ENCODE results near the gene FOXN4.

The FOXN4 gene

GRCh38 chr12:109277899-109278762 is 31.0 kb downstream of the FOXN4 start:
- TF ChIP-seq CTCF (IDR thresholded peaks at IDR 0.05; ENCODE audit: low read length) (no peak), EZH2 (IDR thresholded peaks at IDR 0.05; ENCODE audit: borderline replicate concordance, low read length) (no peak)
- H2AFZ ChIP-seq (ENCODE audit: low read length), result no peak overlapping the region

GRCh38 chr12:109277255-109277898 is 31.7 kb downstream of the FOXN4 start:
- H3K4me1 ChIP-seq (ENCODE audit: insufficient read depth, low read length, severe bottlenecking), result no peaks in the 10 kb centered on the region
- no peak overlapping the region for H3K4me3 ChIP-seq (ENCODE audit: low read depth, low read length, poor library complexity, severe bottlenecking)
- no peak overlapping the region for H3K9ac ChIP-seq (ENCODE audit: low read length)
- TF ChIP-seq CTCF (IDR thresholded peaks at IDR 0.05; ENCODE audit: low read length) (no peak), EZH2 (IDR thresholded peaks at IDR 0.05; ENCODE audit: borderline replicate concordance, low read length) (no peak)
- no peak overlapping the region for H3K27ac ChIP-seq (ENCODE audit: low read depth, low read length, poor library complexity, severe bottlenecking)
- H3K27me3 ChIP-seq (ENCODE audit: insufficient read depth, low read length), result no peaks in the 10 kb centered on the region
- no peaks in the 10 kb centered on the region for H3K36me3 ChIP-seq (ENCODE audit: insufficient read depth, low read length)
- no peaks in the 10 kb centered on the region for H4K20me1 ChIP-seq (ENCODE audit: insufficient read depth, low read length)
- H3K79me2 ChIP-seq (ENCODE audit: insufficient read depth, low read length), result no peaks in the 10 kb centered on the region
- no peaks in the 10 kb centered on the region for H3F3A ChIP-seq (ENCODE audit: insufficient read depth, low read length)
- H3K9me3 ChIP-seq (ENCODE audit: low read length), result no peaks in the 10 kb centered on the region
- no peak overlapping the region for H3K4me2 ChIP-seq (ENCODE audit: low read length)
- H3K9me2 ChIP-seq (ENCODE audit: low read depth, low read length), result no peaks in the 10 kb centered on the region
- H2AFZ ChIP-seq (ENCODE audit: low read length), result no peak overlapping the region

More at GRCh38 chr12:109277899-109278762, 31.0 kb downstream of the FOXN4 start:
- H3K4me3 ChIP-seq (ENCODE audit: low read depth, low read length, poor library complexity, severe bottlenecking), result no peak overlapping the region
- H3K4me1 ChIP-seq (ENCODE audit: insufficient read depth, low read length, severe bottlenecking), result no peaks in the 10 kb centered on the region
- H3K79me2 ChIP-seq (ENCODE audit: insufficient read depth, low read length), result no peaks in the 10 kb centered on the region
- H3K27me3 ChIP-seq (ENCODE audit: insufficient read depth, low read length), result no peaks in the 10 kb centered on the region
- H3K9me2 ChIP-seq (ENCODE audit: low read depth, low read length), result no peaks in the 10 kb centered on the region
- no peaks in the 10 kb centered on the region for H3K9me3 ChIP-seq (ENCODE audit: low read length)
- H3F3A ChIP-seq (ENCODE audit: insufficient read depth, low read length), result no peaks in the 10 kb centered on the region
- no peak overlapping the region for H3K4me2 ChIP-seq (ENCODE audit: low read length)
- H4K20me1 ChIP-seq (ENCODE audit: insufficient read depth, low read length), result no peaks in the 10 kb centered on the region
- no peak overlapping the region for H3K27ac ChIP-seq (ENCODE audit: low read depth, low read length, poor library complexity, severe bottlenecking)
- H3K36me3 ChIP-seq (ENCODE audit: insufficient read depth, low read length), result no peaks in the 10 kb centered on the region
- no peak overlapping the region for H3K9ac ChIP-seq (ENCODE audit: low read length)

DNA sequence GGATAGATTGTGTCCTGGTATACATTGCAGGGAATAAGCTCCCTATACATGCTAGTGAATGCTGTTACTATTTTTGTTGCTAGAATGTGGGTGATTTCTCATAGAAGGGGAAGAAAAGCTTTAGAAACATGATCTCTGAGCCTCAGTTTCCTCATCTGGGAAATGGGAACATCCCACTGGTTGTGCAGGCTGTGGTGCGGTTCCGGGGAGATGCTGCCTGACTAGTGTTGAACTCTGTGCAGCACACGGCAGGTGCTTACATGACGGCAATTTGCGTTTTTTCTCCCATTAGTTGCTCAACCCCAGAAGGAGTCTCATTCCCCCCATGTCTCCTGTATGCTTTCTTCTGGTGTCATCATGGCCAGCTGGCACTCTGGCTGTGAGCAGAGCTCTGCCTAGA is 32.9 kb downstream of the FOXN4 start:
- H3K9ac ChIP-seq (ENCODE audit: low read length), result no peak overlapping the region
- H3K9me3 ChIP-seq (ENCODE audit: low read length), result no peaks in the 10 kb centered on the region
- H3K9me2 ChIP-seq (ENCODE audit: low read depth, low read length), result no peaks in the 10 kb centered on the region
- no peaks in the 10 kb centered on the region for H3K27me3 ChIP-seq (ENCODE audit: insufficient read depth, low read length)
- no peaks in the 10 kb centered on the region for H4K20me1 ChIP-seq (ENCODE audit: insufficient read depth, low read length)
- no peak overlapping the region for H3K4me2 ChIP-seq (ENCODE audit: low read length)
- no peaks in the 10 kb centered on the region for H3K4me1 ChIP-seq (ENCODE audit: insufficient read depth, low read length, severe bottlenecking)
- H3F3A ChIP-seq (ENCODE audit: insufficient read depth, low read length), result no peaks in the 10 kb centered on the region
- H3K4me3 ChIP-seq (ENCODE audit: low read depth, low read length, poor library complexity, severe bottlenecking), result no peak overlapping the region
- H3K27ac ChIP-seq (ENCODE audit: low read depth, low read length, poor library complexity, severe bottlenecking), result no peak overlapping the region
- H3K79me2 ChIP-seq (ENCODE audit: insufficient read depth, low read length), result no peaks in the 10 kb centered on the region
- no peak for TF ChIP-seq CTCF (IDR thresholded peaks at IDR 0.05; ENCODE audit: low read length)
- TF ChIP-seq EZH2 (IDR thresholded peaks at IDR 0.05; ENCODE audit: borderline replicate concordance, low read length), result no peak
- H3K36me3 ChIP-seq (ENCODE audit: insufficient read depth, low read length), result no peaks in the 10 kb centered on the region
- no peak overlapping the region for H2AFZ ChIP-seq (ENCODE audit: low read length)

All from OCI-LY1 (cell line).